ENCODE results near the gene ACSF3. TPM values are rescaled to one million over a fixed set of nuclear protein-coding genes. Genes with fewer than 3 reads are reported as not detected.

The ACSF3 gene
- total RNA-seq, 1 experiment from 2014 or later: 39.2 TPM

DNA sequence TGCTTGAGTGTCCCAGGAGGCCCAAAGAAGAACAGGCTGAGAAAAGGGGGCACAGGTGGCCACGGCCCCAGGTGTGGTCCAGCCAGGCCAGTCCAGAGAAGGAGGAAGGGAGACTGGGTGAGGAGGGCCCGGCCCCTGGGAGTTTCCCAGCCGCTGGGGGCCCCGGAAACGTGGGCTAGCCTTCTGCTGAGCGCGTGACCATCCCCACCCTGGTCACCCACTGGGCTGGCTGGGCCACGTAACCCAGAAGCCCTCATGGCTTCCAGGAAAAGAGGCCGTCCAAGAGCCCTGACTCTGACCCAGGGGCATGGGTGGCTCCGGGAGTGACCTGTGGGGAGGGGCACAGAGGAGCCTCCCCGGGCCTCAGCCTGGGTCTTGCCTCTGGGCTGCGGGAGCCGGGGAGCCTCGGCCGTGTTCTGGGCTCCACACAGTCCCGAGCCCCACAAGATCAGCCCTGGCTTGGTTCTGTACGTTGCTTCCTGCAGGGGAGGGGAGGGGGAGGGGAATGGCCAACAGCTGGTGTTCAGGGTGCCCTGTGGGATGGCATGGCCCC is 29.8 kb upstream of the ACSF3 start:
- no peaks in the 10 kb centered on the region for H3K4me1 Mint-ChIP-seq (ENCODE audit: insufficient read depth, unreplicated experiment)
- H3K27me3 Mint-ChIP-seq (ENCODE audit: insufficient read depth, unreplicated experiment): peaks cover 23% of the 10 kb centered on the region
- intact Hi-C loops (cut with micrococcal nuclease): no loop called here
- H3K9me3 Mint-ChIP-seq (ENCODE audit: unreplicated experiment): no peaks in the 10 kb centered on the region
- H3K36me3 Mint-ChIP-seq (ENCODE audit: insufficient read depth, unreplicated experiment): no peaks in the 10 kb centered on the region
- no peak overlapping the region for H3K27ac Mint-ChIP-seq (ENCODE audit: low read depth, unreplicated experiment)
- H3K4me3 Mint-ChIP-seq (ENCODE audit: unreplicated experiment): no peak overlapping the region
- ChIA-PET POLR2A (no interaction called here), CTCF (no interaction called here)
- DNase-seq (ENCODE audit: unreplicated experiment): no peak
- TF ChIP-seq, protein P1, sequence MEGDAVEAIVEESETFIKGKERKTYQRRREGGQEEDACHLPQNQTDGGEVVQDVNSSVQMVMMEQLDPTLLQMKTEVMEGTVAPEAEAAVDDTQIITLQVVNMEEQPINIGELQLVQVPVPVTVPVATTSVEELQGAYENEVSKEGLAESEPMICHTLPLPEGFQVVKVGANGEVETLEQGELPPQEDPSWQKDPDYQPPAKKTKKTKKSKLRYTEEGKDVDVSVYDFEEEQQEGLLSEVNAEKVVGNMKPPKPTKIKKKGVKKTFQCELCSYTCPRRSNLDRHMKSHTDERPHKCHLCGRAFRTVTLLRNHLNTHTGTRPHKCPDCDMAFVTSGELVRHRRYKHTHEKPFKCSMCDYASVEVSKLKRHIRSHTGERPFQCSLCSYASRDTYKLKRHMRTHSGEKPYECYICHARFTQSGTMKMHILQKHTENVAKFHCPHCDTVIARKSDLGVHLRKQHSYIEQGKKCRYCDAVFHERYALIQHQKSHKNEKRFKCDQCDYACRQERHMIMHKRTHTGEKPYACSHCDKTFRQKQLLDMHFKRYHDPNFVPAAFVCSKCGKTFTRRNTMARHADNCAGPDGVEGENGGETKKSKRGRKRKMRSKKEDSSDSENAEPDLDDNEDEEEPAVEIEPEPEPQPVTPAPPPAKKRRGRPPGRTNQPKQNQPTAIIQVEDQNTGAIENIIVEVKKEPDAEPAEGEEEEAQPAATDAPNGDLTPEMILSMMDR (IDR thresholded peaks at IDR 0.05; ENCODE audit: unreplicated experiment): no peak
- no TSS peak for BruUV-seq (replicated peaks)

DNA sequence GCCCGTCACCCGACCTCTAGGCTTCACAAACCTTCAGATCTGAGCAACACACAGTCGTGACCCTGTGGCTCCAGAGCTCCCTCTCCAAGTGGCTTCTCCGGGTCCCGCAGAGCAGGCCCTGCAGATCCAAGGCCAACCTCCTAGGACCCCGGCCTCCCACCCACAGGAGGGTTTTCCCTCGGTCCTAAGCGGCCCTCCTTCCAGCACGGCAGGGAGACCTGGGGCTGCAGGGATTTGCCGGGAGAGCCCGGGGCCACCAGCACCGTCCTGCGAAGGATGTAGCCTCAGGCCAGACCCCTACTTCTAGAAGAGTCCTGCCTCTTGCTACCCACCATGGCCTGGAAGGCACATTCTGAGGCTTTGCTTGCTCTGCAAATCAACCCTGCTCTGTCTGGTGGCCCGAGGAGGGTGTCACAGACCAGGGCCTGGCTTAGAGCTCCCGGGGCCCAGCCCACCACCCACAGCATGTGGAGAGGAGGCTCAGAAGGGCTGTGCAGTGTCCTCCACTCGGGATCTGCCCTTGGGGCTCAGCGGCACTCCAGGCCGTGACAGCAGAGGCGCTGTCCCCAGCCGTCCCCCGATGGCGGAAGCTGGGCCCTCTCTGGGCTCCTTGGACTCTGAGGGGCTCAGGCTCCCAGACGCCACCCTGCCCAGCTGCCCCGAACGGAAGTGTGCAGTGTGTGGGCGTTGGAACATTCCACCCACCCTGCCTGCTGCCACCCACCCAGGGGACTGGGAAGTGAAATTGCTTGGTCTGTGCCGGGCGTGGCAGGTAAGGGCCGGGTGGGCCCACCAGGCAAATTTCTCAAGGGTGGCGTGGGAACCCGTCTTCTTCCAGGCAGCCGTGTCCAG is 28.8 kb upstream of the ACSF3 start:
- intact Hi-C loops (cut with micrococcal nuclease): no loop called here
- Mint-ChIP-seq H3K9me3 (ENCODE audit: unreplicated experiment) (no peaks in the 10 kb centered on the region), H3K27me3 (ENCODE audit: insufficient read depth, unreplicated experiment) (peaks cover 23% of the 10 kb centered on the region), H3K4me1 (ENCODE audit: insufficient read depth, unreplicated experiment) (no peaks in the 10 kb centered on the region), H3K4me3 (ENCODE audit: unreplicated experiment) (no peak overlapping the region), H3K27ac (ENCODE audit: low read depth, unreplicated experiment) (no peak overlapping the region), H3K36me3 (ENCODE audit: insufficient read depth, unreplicated experiment) (no peaks in the 10 kb centered on the region)
- POLR2A ChIA-PET: no interaction called here
- DNase-seq (ENCODE audit: unreplicated experiment): no peak
- CTCF ChIA-PET: no interaction called here
- no TSS peak for BruUV-seq (replicated peaks)
- TF ChIP-seq, protein P1 (IDR thresholded peaks at IDR 0.05; ENCODE audit: unreplicated experiment): no peak

DNA sequence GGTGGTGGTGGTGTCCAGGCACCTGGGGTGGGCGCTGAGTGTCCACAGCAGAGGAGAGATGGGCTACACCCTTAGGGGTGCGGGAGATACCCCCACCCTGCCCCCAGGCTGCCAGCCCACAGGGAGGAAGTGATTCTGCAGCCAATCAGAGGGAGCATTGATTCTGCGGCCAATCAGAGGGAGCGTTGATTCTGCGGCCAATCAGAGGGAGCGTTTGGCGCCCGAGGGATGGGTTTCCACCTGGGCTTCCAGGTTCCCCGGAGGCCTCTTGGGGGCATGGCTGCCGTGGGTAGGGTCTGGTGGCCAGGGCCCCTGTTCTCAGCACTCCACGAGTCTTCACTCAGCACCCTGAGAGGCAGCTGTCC is 28.2 kb upstream of the ACSF3 start:
- H3K27ac Mint-ChIP-seq (ENCODE audit: low read depth, unreplicated experiment): no peak overlapping the region
- H3K4me3 Mint-ChIP-seq (ENCODE audit: unreplicated experiment): no peak overlapping the region
- H3K4me1 Mint-ChIP-seq (ENCODE audit: insufficient read depth, unreplicated experiment): no peaks in the 10 kb centered on the region
- POLR2A ChIA-PET: no interaction called here
- no peaks in the 10 kb centered on the region for H3K36me3 Mint-ChIP-seq (ENCODE audit: insufficient read depth, unreplicated experiment)
- TF ChIP-seq, protein P1 (IDR thresholded peaks at IDR 0.05; ENCODE audit: unreplicated experiment): no peak
- CTCF ChIA-PET: interaction anchor here (0.7 kb wide), 1 partner anchor 449 kb away, joined by 3 read pairs; no protein-coding TSS in a partner anchor
- H3K27me3 Mint-ChIP-seq (ENCODE audit: insufficient read depth, unreplicated experiment): peaks cover 17% of the 10 kb centered on the region
- intact Hi-C loops (cut with micrococcal nuclease): no loop called here
- no TSS peak for BruUV-seq (replicated peaks)
- H3K9me3 Mint-ChIP-seq (ENCODE audit: unreplicated experiment): no peaks in the 10 kb centered on the region
- no peak for DNase-seq (ENCODE audit: unreplicated experiment)

DNA sequence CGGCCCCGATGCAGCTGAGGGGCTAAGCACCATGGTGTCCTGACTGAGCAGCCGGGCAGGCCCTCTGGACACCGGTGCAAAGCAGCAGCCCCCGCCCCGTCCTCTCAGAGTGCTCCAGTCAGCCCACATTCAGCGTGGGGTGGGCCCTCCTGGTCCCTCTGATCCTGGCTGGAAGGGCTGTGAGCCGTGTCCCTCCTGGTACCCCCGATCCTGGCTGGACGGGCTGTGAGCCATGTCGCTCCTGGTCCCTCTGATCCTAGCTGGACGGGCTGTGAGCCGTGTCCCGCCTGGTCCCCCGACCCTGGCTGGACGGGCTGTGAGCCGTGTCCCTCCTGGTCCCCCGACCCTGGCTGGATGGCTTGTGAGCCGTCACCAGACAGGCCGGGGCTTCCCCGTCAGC is 26.9 kb upstream of the ACSF3 start:
- intact Hi-C loops (cut with micrococcal nuclease): no loop called here
- Mint-ChIP-seq H3K4me1 (ENCODE audit: insufficient read depth, unreplicated experiment) (no peaks in the 10 kb centered on the region), H3K4me3 (ENCODE audit: unreplicated experiment) (no peak overlapping the region), H3K36me3 (ENCODE audit: insufficient read depth, unreplicated experiment) (no peaks in the 10 kb centered on the region), H3K27me3 (ENCODE audit: insufficient read depth, unreplicated experiment) (peaks cover 8% of the 10 kb centered on the region), H3K27ac (ENCODE audit: low read depth, unreplicated experiment) (no peak overlapping the region), H3K9me3 (ENCODE audit: unreplicated experiment) (no peaks in the 10 kb centered on the region)
- TF ChIP-seq, protein P1 (IDR thresholded peaks at IDR 0.05; ENCODE audit: unreplicated experiment): no peak
- POLR2A ChIA-PET: no interaction called here
- DNase-seq (ENCODE audit: unreplicated experiment): no peak
- no TSS peak for BruUV-seq (replicated peaks)
- CTCF ChIA-PET: no interaction called here

Measured in MCF 10A (cell line).